Breast epithelium (tissue), 3 donors: Measurements from ENCODE around the gene AMMECR1.

Experiments used
- CTCF ChIP-seq, 3 donors: fragments of 450-650 bp; IDR thresholded peaks; one replicate each; pipeline ENCODE4 v1.5.1; 2016 to 2017; ENCODE audit warnings: antibody characterized with exemption in 3 of 3, mild to moderate bottlenecking in 3 of 3, moderate library complexity in 3 of 3
- POLR2A ChIP-seq: fragments of 450-650 bp; IDR thresholded peaks from one replicate; pipeline ENCODE4 v1.6.1; 2016; ENCODE audit warnings: antibody characterized with exemption, mild to moderate bottlenecking, moderate library complexity

- TF ChIP-seq CTCF (IDR thresholded peaks at IDR 0.05) (no peak), POLR2A (no peak)
Observed at GRCh38 chrX:110258552-110258951, 59.3 kb downstream of the AMMECR1 start.
